ENCODE results near the gene PPFIBP2.

GRCh38 chr11:7513234-7514098, at the start of gene PPFIBP2:
- TF ChIP-seq POLR2A (IDR thresholded peaks at IDR 0.05), result peak in 1 of 3 donors; percentile 62
- TF ChIP-seq CTCF (IDR thresholded peaks at IDR 0.05 in 8 of 11, conservative IDR thresholded peaks at IDR 0.05 in 3 of 11), result peak; percentile 42 to 72 (median 59)
